HEK293 (cell line): Measurements from ENCODE around the gene FAAP100.

ENCODE experiments used
- CTCF ChIA-PET: fragments of 350-600 bp; formaldehyde crosslinking; extraction: SDS; loops from one replicate; lab custom pipeline; 2021; ENCODE audit warnings: antibody characterized with exemption; lab: Yijun Ruan, JAX
- POLR2A ChIA-PET: fragments of 300-600 bp; formaldehyde crosslinking; extraction: SDS; loops from one replicate; lab custom pipeline; 2020; ENCODE audit warnings: antibody characterized with exemption, inconsistent platforms; lab: Yijun Ruan, JAX
- H3K27ac ChIP-seq: fragments of 200-500 bp; sonication (Bioruptor generic); 2 replicates; pipeline ENCODE4 v1.5.1; 2014; ENCODE audit warnings: low read depth, low read length, control low read depth, inconsistent platforms; ENCODE audit errors: extremely low read depth
- H3K36me3 ChIP-seq, 2 experiments: fragments of 200-500 bp in 1 of 2; sonication (Bioruptor generic) in 1 of 2; 1 replicate in 1 of 2; 2 replicates in 1 of 2; pipeline ENCODE4 v1.5.1; 2014 to 2017; ENCODE audit warnings: inconsistent platforms in 2 of 2, low read length in 2 of 2; ENCODE audit not compliant: control insufficient read depth in 2 of 2, insufficient read depth in 1 of 2
- H3K4me1 ChIP-seq: fragments of 200-500 bp; sonication (Bioruptor generic); 2 replicates; pipeline ENCODE4 v1.5.1; 2014; ENCODE audit warnings: mild to moderate bottlenecking, low read length, inconsistent platforms; ENCODE audit not compliant: control insufficient read depth, insufficient read depth
- H3K4me3 ChIP-seq: 2 replicates; pipeline ENCODE4 v1.5.1; 2011; ENCODE audit warnings: low read depth, mild to moderate bottlenecking, control low read depth, low read length, moderate library complexity
- H3K9me3 ChIP-seq: fragments of 200-500 bp; sonication (Bioruptor generic); 2 replicates; pipeline ENCODE4 v1.5.1; 2014; ENCODE audit warnings: low read depth, low read length, inconsistent platforms; ENCODE audit not compliant: control insufficient read depth, insufficient read depth
- SALL2 ChIP-seq: fragments of 450-650 bp; formaldehyde crosslinking; IDR thresholded peaks from 2 replicates; pipeline ENCODE4 v1.5.0; 2017; ENCODE audit warnings: missing biosample characterization, mild to moderate bottlenecking, missing genetic modification characterization, borderline replicate concordance
- ZBTB26 ChIP-seq: fragments of 450-650 bp; formaldehyde crosslinking; optimal IDR thresholded peaks from 2 replicates; pipeline ENCODE3; 2016; ENCODE audit warnings: missing biosample characterization, mild to moderate bottlenecking, missing genetic modification characterization
- ZIC2 ChIP-seq: fragments of 450-650 bp; formaldehyde crosslinking; IDR thresholded peaks from 2 replicates; pipeline ENCODE4 v1.5.1; 2016; ENCODE audit warnings: missing biosample characterization, missing genetic modification characterization
- ZNF157 ChIP-seq: fragments of 450-650 bp; formaldehyde crosslinking; IDR thresholded peaks from 2 replicates; pipeline ENCODE4 v1.5.1; 2016; ENCODE audit warnings: missing biosample characterization, missing genetic modification characterization
- ZNF174 ChIP-seq: fragments of 450-650 bp; formaldehyde crosslinking; IDR thresholded peaks from 2 replicates; pipeline ENCODE4 v1.5.0; 2017; ENCODE audit warnings: missing biosample characterization, mild to moderate bottlenecking, missing genetic modification characterization
- ZNF426 ChIP-seq: fragments of 450-650 bp; formaldehyde crosslinking; IDR thresholded peaks from 2 replicates; pipeline ENCODE4 v1.5.1; 2017; ENCODE audit warnings: missing biosample characterization, missing genetic modification characterization, mild to moderate bottlenecking, inconsistent platforms, moderate library complexity
- ZNF514 ChIP-seq: fragments of 450-650 bp; formaldehyde crosslinking; IDR thresholded peaks from 2 replicates; pipeline ENCODE4 v1.5.1; 2016; ENCODE audit warnings: missing biosample characterization, missing genetic modification characterization
- ZNF76 ChIP-seq: fragments of 450-650 bp; formaldehyde crosslinking; IDR thresholded peaks from 2 replicates; pipeline ENCODE4; 2016; ENCODE audit warnings: low read depth, missing biosample characterization, missing genetic modification characterization, borderline replicate concordance
- TF ChIP-seq, protein P1 (sequence below): fragments of 450-650 bp; formaldehyde crosslinking; IDR thresholded peaks from 2 replicates; pipeline ENCODE4 v1.5.1; 2016; ENCODE audit warnings: missing biosample characterization, missing genetic modification characterization
- TF ChIP-seq, protein P2 (sequence below): sonication (generic); formaldehyde crosslinking; IDR thresholded peaks from 2 replicates; pipeline ENCODE4 v1.8.1; 2022; ENCODE audit warnings: mild to moderate bottlenecking, moderate library complexity, missing genetic modification reagents
- TF ChIP-seq, protein P3 (sequence below): fragments of 450-650 bp; formaldehyde crosslinking; IDR thresholded peaks from 2 replicates; pipeline ENCODE4 v1.5.1; 2016; ENCODE audit warnings: missing biosample characterization, missing genetic modification characterization
- TF ChIP-seq, protein P4 (sequence below): fragments of 450-650 bp; formaldehyde crosslinking; IDR thresholded peaks from 2 replicates; pipeline ENCODE4 v1.5.1; 2016; ENCODE audit warnings: missing biosample characterization, missing genetic modification characterization

Gene FAAP100

GRCh38 chr17:81582341-81582740 is 30.2 kb upstream of the FAAP100 start:
- POLR2A ChIA-PET = interaction anchor here (1.1 to 2.1 kb wide), 2 partner anchors 30 to 70 kb away, joined by 4 to 5 read pairs; partner anchors contain the start of gene ACTG1
- peaks cover 39 to 95% of the 10 kb centered on the region in 2 experiments for H3K36me3 ChIP-seq
- TF ChIP-seq, protein P1, sequence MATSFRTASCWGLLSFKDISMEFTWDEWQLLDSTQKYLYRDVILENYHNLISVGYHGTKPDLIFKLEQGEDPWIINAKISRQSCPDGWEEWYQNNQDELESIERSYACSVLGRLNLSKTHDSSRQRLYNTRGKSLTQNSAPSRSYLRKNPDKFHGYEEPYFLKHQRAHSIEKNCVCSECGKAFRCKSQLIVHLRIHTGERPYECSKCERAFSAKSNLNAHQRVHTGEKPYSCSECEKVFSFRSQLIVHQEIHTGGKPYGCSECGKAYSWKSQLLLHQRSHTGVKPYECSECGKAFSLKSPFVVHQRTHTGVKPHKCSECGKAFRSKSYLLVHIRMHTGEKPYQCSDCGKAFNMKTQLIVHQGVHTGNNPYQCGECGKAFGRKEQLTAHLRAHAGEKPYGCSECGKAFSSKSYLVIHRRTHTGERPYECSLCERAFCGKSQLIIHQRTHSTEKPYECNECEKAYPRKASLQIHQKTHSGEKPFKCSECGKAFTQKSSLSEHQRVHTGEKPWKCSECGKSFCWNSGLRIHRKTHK = no peak
- TF ChIP-seq ZIC2 (tag by site-specific recombination) = no peak
- TF ChIP-seq, protein P2, sequence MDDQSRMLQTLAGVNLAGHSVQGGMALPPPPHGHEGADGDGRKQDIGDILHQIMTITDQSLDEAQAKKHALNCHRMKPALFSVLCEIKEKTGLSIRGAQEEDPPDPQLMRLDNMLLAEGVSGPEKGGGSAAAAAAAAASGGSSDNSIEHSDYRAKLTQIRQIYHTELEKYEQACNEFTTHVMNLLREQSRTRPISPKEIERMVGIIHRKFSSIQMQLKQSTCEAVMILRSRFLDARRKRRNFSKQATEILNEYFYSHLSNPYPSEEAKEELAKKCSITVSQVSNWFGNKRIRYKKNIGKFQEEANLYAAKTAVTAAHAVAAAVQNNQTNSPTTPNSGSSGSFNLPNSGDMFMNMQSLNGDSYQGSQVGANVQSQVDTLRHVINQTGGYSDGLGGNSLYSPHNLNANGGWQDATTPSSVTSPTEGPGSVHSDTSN (CRISPR knock-in tag) = no peak
- TF ChIP-seq ZNF157 (tag by site-specific recombination) = no peak
- no peak for TF ChIP-seq ZBTB26 (tag by site-specific recombination)
- TF ChIP-seq, protein P3, sequence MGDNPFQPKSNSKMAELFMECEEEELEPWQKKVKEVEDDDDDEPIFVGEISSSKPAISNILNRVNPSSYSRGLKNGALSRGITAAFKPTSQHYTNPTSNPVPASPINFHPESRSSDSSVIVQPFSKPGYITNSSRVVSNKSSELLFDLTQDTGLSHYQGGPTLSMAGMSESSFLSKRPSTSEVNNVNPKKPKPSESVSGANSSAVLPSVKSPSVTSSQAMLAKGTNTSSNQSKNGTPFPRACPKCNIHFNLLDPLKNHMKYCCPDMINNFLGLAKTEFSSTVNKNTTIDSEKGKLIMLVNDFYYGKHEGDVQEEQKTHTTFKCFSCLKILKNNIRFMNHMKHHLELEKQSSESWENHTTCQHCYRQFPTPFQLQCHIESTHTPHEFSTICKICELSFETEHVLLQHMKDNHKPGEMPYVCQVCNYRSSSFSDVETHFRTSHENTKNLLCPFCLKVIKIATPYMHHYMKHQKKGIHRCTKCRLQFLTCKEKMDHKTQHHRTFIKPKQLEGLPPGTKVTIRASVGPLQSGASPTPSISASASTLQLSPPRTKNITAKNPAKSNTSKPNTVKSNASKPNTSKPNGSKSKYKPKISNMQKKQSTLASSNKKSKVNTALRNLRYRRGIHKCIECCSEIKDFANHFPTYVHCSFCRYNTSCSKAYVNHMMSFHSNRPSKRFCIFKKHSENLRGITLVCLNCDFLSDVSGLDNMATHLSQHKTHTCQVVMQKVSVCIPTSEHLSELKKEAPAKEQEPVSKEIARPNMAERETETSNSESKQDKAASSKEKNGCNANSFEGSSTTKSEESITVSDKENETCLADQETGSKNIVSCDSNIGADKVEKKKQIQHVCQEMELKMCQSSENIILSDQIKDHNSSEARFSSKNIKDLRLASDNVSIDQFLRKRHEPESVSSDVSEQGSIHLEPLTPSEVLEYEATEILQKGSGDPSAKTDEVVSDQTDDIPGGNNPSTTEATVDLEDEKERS (tag by site-specific recombination) = no peak
- no peak for TF ChIP-seq ZNF426 (tag by site-specific recombination)
- TF ChIP-seq, protein P4, sequence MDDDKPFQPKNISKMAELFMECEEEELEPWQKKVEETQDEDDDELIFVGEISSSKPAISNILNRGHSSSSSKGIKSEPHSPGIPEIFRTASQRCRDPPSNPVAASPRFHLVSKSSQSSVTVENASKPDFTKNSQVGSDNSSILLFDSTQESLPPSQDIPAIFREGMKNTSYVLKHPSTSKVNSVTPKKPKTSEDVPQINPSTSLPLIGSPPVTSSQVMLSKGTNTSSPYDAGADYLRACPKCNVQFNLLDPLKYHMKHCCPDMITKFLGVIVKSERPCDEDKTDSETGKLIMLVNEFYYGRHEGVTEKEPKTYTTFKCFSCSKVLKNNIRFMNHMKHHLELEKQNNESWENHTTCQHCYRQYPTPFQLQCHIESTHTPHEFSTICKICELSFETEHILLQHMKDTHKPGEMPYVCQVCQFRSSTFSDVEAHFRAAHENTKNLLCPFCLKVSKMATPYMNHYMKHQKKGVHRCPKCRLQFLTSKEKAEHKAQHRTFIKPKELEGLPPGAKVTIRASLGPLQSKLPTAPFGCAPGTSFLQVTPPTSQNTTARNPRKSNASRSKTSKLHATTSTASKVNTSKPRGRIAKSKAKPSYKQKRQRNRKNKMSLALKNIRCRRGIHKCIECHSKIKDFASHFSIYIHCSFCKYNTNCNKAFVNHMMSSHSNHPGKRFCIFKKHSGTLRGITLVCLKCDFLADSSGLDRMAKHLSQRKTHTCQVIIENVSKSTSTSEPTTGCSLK (tag by site-specific recombination) = no peak
- TF ChIP-seq ZNF514 (tag by site-specific recombination) = no peak
- TF ChIP-seq ZNF174 (tag by site-specific recombination) = no peak
- TF ChIP-seq SALL2 = no peak
- H3K9me3 ChIP-seq = no peaks in the 10 kb centered on the region
- no peak overlapping the region for H3K27ac ChIP-seq
- peaks cover 16% of the 10 kb centered on the region for H3K4me1 ChIP-seq
- CTCF ChIA-PET = interaction anchor here (2.0 kb wide), 1 partner anchor 19 kb away, joined by 14 read pairs; no protein-coding TSS in a partner anchor
- H3K4me3 ChIP-seq = no peak overlapping the region

DNA sequence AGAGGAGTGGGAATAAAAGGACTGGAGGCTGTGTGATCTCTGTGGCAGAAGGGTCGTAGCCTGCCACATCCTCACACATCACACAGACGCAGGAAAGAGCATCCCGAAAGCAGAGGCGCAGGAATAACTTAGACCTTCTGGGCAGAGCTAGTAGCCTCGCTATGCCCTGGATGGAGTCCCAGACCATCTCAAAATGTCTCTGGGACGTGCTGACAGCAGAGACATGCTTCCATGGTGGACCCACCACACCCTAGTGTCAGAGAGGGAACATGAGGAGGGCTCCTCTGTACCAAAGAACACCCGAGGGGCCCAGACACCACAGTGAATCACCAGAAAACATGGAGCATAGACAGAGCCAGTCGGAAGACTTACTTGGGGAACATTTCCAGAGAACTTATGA is 29.6 kb upstream of the FAAP100 start:
- Histone ChIP-seq H3K27ac (no peak overlapping the region), H3K36me3 (peaks cover 35 to 97% of the 10 kb centered on the region in 2 experiments), H3K4me3 (no peak overlapping the region)
- CTCF ChIA-PET = no interaction called here
- no peak for TF ChIP-seq ZNF76 (tag by site-specific recombination)
- TF ChIP-seq, all 188 proteins: peak for 0
- H3K4me1 ChIP-seq = peaks cover 21% of the 10 kb centered on the region
- POLR2A ChIA-PET = interaction anchor here (1.1 to 2.1 kb wide), 2 partner anchors 29 to 69 kb away, joined by 4 to 5 read pairs; partner anchors contain the start of gene ACTG1
- no peaks in the 10 kb centered on the region for H3K9me3 ChIP-seq
